Activated CD8-positive, alpha-beta memory T cell treated with anti-CD3 and anti-CD28 coated beads, Interleukin-2, amount 10 ng/mL, durations not matched to agents 7 days and 5 days (primary cell): ENCODE measurements around the gene SLC34A1. TPM values are rescaled to one million over a fixed set of nuclear protein-coding genes. Genes with fewer than 3 reads are reported as not detected.

Experiments used
- ATAC-seq: fragments of 150-1000 bp; cut with Tn5 transposase; one replicate; pipeline ENCODE4 v1.10.0; 2021; ENCODE audit warnings: moderate library complexity
- CTCF ChIA-PET: fragments of 350-600 bp; sonication (Branson Sonifier 250); formaldehyde crosslinking; loops from one replicate; lab custom pipeline; 2021; ENCODE audit warnings: antibody characterized with exemption; lab: Charles Lee
- DNase-seq: peaks from one replicate; pipeline ENCODE4 v3.0.0-alpha.2; 2020
- H3K27ac Mint-ChIP-seq: one replicate; pipeline ENCODE4 v1.8.0; 2021; ENCODE audit warnings: mild to moderate bottlenecking, mixed read lengths
- H3K27me3 Mint-ChIP-seq: one replicate; pipeline ENCODE4 v1.8.0; 2021; ENCODE audit warnings: mixed read lengths
- H3K36me3 Mint-ChIP-seq: one replicate; pipeline ENCODE4 v1.8.0; 2021; ENCODE audit warnings: mild to moderate bottlenecking, mixed read lengths
- H3K4me1 Mint-ChIP-seq: one replicate; pipeline ENCODE4 v1.8.0; 2021; ENCODE audit warnings: mixed read lengths
- H3K4me3 Mint-ChIP-seq: one replicate; pipeline ENCODE4 v1.8.0; 2021; ENCODE audit warnings: mild to moderate bottlenecking, moderate library complexity, mixed read lengths
- H3K9me3 Mint-ChIP-seq: one replicate; pipeline ENCODE4 v1.8.0; 2022; ENCODE audit warnings: low read depth, mixed read lengths
- total RNA-seq, 2 experiments: library from RNA; stranded (reverse); gene quantifications; one replicate each; pipeline ENCODE4 v1.2.3, GENCODE V29; 2021

Gene SLC34A1
- total RNA-seq, 2 experiments from 2014 or later = 0.19 to 0.85 TPM

GRCh38 chr5:177437623-177438022 lies 53.4 kb downstream of the SLC34A1 start:
- no peak overlapping the region for H3K4me3 Mint-ChIP-seq
- no peaks in the 10 kb centered on the region for H3K9me3 Mint-ChIP-seq
- ATAC-seq (no peak), DNase-seq (peak; percentile 35)
- CTCF ChIA-PET = interaction anchor here (0.9 to 25.5 kb wide), 6 partner anchors 8 to 47 kb away, joined by 4 to 717 read pairs (median 5); partner anchors contain the start of genes F12 and PFN3
- H3K27ac Mint-ChIP-seq = no peak overlapping the region
- peaks cover 53% of the 10 kb centered on the region for H3K36me3 Mint-ChIP-seq
- H3K4me1 Mint-ChIP-seq = peaks cover 34% of the 10 kb centered on the region
- H3K27me3 Mint-ChIP-seq = no peaks in the 10 kb centered on the region

GRCh38 chr5:177438468-177438867 lies 54.2 kb downstream of the SLC34A1 start:
- H3K9me3 Mint-ChIP-seq = no peaks in the 10 kb centered on the region
- H3K27me3 Mint-ChIP-seq = no peaks in the 10 kb centered on the region
- no peak overlapping the region for H3K27ac Mint-ChIP-seq
- no peak for ATAC-seq
- no peak overlapping the region for H3K4me3 Mint-ChIP-seq
- H3K4me1 Mint-ChIP-seq = peaks cover 29% of the 10 kb centered on the region
- CTCF ChIA-PET = interaction anchor here (1.1 to 25.5 kb wide), 6 partner anchors 9 to 129 kb away, joined by 3 to 717 read pairs (median 12); partner anchors contain the start of genes F12 and PFN3
- no peak for DNase-seq
- peaks cover 45% of the 10 kb centered on the region for H3K36me3 Mint-ChIP-seq

- no peak overlapping the region for H3K4me3 Mint-ChIP-seq
- DNase-seq (no peak), ATAC-seq (no peak)
- no peaks in the 10 kb centered on the region for H3K27me3 Mint-ChIP-seq
- peaks cover 27% of the 10 kb centered on the region for H3K4me1 Mint-ChIP-seq
- H3K9me3 Mint-ChIP-seq = no peaks in the 10 kb centered on the region
- no peak overlapping the region for H3K27ac Mint-ChIP-seq
- CTCF ChIA-PET = interaction anchor here (0.7 to 25.5 kb wide), 9 partner anchors 12 to 130 kb away, joined by 3 to 717 read pairs (median 9); partner anchors contain the start of genes F12 and PFN3
- H3K36me3 Mint-ChIP-seq = peaks cover 37% of the 10 kb centered on the region
Measured at GRCh38 chr5:177439518-177440053, 55.4 kb downstream of the SLC34A1 start.

GRCh38 chr5:177440211-177440989 lies 56.2 kb downstream of the SLC34A1 start:
- no peaks in the 10 kb centered on the region for H3K27me3 Mint-ChIP-seq
- H3K4me3 Mint-ChIP-seq = no peak overlapping the region
- CTCF ChIA-PET = interaction anchor here (0.8 to 25.5 kb wide), 7 partner anchors 9 to 71 kb away, joined by 3 to 717 read pairs (median 9); partner anchors contain the start of genes F12 and PFN3
- H3K27ac Mint-ChIP-seq = no peak overlapping the region
- ATAC-seq (no peak), DNase-seq (peak; percentile 41)
- peaks cover 33% of the 10 kb centered on the region for H3K4me1 Mint-ChIP-seq
- H3K9me3 Mint-ChIP-seq = no peaks in the 10 kb centered on the region
- peaks cover 32% of the 10 kb centered on the region for H3K36me3 Mint-ChIP-seq

- H3K4me3 Mint-ChIP-seq = no peak overlapping the region
- H3K4me1 Mint-ChIP-seq = peaks cover 38% of the 10 kb centered on the region
Measured at GRCh38 chr5:177440990-177441780, 57.0 kb downstream of the SLC34A1 start.

GRCh38 chr5:177442066-177442826 lies 58.0 kb downstream of the SLC34A1 start:
- no peak overlapping the region for H3K4me3 Mint-ChIP-seq
- H3K27me3 Mint-ChIP-seq = no peaks in the 10 kb centered on the region
- H3K9me3 Mint-ChIP-seq = no peaks in the 10 kb centered on the region
- CTCF ChIA-PET = interaction anchor here (1.4 to 25.5 kb wide), 5 partner anchors 12 to 66 kb away, joined by 3 to 717 read pairs (median 64); partner anchors contain the start of genes F12, GRK6 and PFN3
- no peak overlapping the region for H3K27ac Mint-ChIP-seq
- peaks cover 23% of the 10 kb centered on the region for H3K36me3 Mint-ChIP-seq
- ATAC-seq (no peak), DNase-seq (no peak)
- peaks cover 41% of the 10 kb centered on the region for H3K4me1 Mint-ChIP-seq

More at GRCh38 chr5:177440990-177441780, 57.0 kb downstream of the SLC34A1 start:
- DNase-seq (no peak), ATAC-seq (no peak)
- H3K36me3 Mint-ChIP-seq = peaks cover 28% of the 10 kb centered on the region
- H3K9me3 Mint-ChIP-seq = no peaks in the 10 kb centered on the region
- no peak overlapping the region for H3K27ac Mint-ChIP-seq
- CTCF ChIA-PET = interaction anchor here (0.8 to 25.5 kb wide), 6 partner anchors 9 to 72 kb away, joined by 3 to 717 read pairs (median 18); partner anchors contain the start of genes F12 and PFN3
- no peaks in the 10 kb centered on the region for H3K27me3 Mint-ChIP-seq

- DNase-seq (no peak), ATAC-seq (no peak)
- CTCF ChIA-PET = interaction anchor here (1.0 to 25.5 kb wide), 7 partner anchors 11 to 134 kb away, joined by 3 to 717 read pairs (median 24); partner anchors contain the start of genes F12, GRK6 and PFN3
- peaks cover 45% of the 10 kb centered on the region for H3K4me1 Mint-ChIP-seq
- peaks cover 6% of the 10 kb centered on the region for H3K27me3 Mint-ChIP-seq
- no peak overlapping the region for H3K4me3 Mint-ChIP-seq
- no peaks in the 10 kb centered on the region for H3K9me3 Mint-ChIP-seq
- H3K36me3 Mint-ChIP-seq = peaks cover 13% of the 10 kb centered on the region
- H3K27ac Mint-ChIP-seq = no peak overlapping the region
Measured at GRCh38 chr5:177443144-177443983, 59.1 kb downstream of the SLC34A1 start.

- H3K27me3 Mint-ChIP-seq = peaks cover 10% of the 10 kb centered on the region
- peak overlapping the region; percentile 75 for H3K27ac Mint-ChIP-seq
- peaks cover 45% of the 10 kb centered on the region for H3K4me1 Mint-ChIP-seq
- H3K4me3 Mint-ChIP-seq = no peak overlapping the region
- DNase-seq = no peak
- ATAC-seq = no peak
- peaks cover 9% of the 10 kb centered on the region for H3K36me3 Mint-ChIP-seq
- no peaks in the 10 kb centered on the region for H3K9me3 Mint-ChIP-seq
- CTCF ChIA-PET = interaction anchor here (1.0 to 25.5 kb wide), 7 partner anchors 10 to 135 kb away, joined by 3 to 717 read pairs (median 64); partner anchors contain the start of genes F12, GRK6 and PFN3
Measured at GRCh38 chr5:177444106-177445051, 60.1 kb downstream of the SLC34A1 start.

GRCh38 chr5:177445052-177445916 lies 61.0 kb downstream of the SLC34A1 start:
- Mint-ChIP-seq H3K4me1 (peaks cover 39% of the 10 kb centered on the region), H3K36me3 (peaks cover 2% of the 10 kb centered on the region), H3K9me3 (no peaks in the 10 kb centered on the region), H3K27me3 (peaks cover 10% of the 10 kb centered on the region), H3K4me3 (peak overlapping the region; percentile 60), H3K27ac (peak overlapping the region; percentile 76)
- no peak for ATAC-seq
- no peak for DNase-seq
- CTCF ChIA-PET = interaction anchor here (0.9 to 25.5 kb wide), 11 partner anchors 9 to 136 kb away, joined by 3 to 717 read pairs (median 4); partner anchors contain the start of genes F12, GRK6, LMAN2 and PFN3

GRCh38 chr5:177445917-177446199 lies 61.6 kb downstream of the SLC34A1 start:
- Mint-ChIP-seq H3K9me3 (no peaks in the 10 kb centered on the region), H3K4me1 (peaks cover 39% of the 10 kb centered on the region), H3K27ac (peak overlapping the region; percentile 76), H3K27me3 (peaks cover 10% of the 10 kb centered on the region), H3K4me3 (peak overlapping the region; percentile 60), H3K36me3 (peaks cover 2% of the 10 kb centered on the region)
- ATAC-seq = no peak
- no peak for DNase-seq
- CTCF ChIA-PET = interaction anchor here (0.9 to 25.5 kb wide), 13 partner anchors 8 to 136 kb away, joined by 3 to 717 read pairs (median 4); partner anchors contain the start of genes F12, GRK6, LMAN2 and PFN3
